Esophagus muscularis mucosa (tissue), 4 donors: ENCODE measurements around the gene TMEM129.

Experiments used
- EP300 ChIP-seq: sonication (generic); formaldehyde crosslinking; IDR thresholded peaks from one replicate; pipeline ENCODE4 v1.6.1; 2017; ENCODE audit warnings: antibody characterized with exemption
- POLR2AphosphoS5 ChIP-seq, 2 donors: sonication (generic); formaldehyde crosslinking; IDR thresholded peaks; one replicate each; pipeline ENCODE4 v1.6.1; 2017; ENCODE audit warnings: antibody characterized with exemption in 2 of 2
- TF ChIP-seq, protein P1 (sequence below), 3 experiments: fragments of 200-600 bp in 2 of 3; fragments of 450-650 bp in 1 of 3; sonication (generic) in 2 of 3; IDR thresholded peaks; one replicate each; pipeline ENCODE4 v1.5.1; 2017 to 2019; ENCODE audit warnings: antibody characterized with exemption in 3 of 3, mild to moderate bottlenecking in 2 of 3, moderate library complexity in 1 of 3

DNA sequence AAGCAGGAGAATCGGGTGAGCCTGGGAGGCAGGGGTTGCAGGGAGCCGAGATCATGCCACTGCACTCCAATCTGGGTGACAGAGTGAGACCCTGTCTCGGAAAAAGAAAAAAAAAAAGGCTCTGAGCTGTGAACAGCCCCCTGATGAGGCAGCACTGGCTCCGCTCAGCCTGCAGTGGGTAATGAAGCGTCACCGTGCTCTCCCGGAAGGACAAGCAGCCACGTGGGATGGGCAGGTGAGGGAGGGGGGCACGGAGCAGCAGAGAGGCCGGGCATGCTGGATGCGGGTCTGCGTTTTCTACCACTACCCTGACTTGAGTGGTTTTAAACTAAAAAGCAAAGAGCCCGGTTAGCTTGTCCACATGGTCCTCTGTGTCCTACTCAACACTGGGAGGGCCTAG, 15.7 kb upstream of the TMEM129 start:
- TF ChIP-seq, protein P1, sequence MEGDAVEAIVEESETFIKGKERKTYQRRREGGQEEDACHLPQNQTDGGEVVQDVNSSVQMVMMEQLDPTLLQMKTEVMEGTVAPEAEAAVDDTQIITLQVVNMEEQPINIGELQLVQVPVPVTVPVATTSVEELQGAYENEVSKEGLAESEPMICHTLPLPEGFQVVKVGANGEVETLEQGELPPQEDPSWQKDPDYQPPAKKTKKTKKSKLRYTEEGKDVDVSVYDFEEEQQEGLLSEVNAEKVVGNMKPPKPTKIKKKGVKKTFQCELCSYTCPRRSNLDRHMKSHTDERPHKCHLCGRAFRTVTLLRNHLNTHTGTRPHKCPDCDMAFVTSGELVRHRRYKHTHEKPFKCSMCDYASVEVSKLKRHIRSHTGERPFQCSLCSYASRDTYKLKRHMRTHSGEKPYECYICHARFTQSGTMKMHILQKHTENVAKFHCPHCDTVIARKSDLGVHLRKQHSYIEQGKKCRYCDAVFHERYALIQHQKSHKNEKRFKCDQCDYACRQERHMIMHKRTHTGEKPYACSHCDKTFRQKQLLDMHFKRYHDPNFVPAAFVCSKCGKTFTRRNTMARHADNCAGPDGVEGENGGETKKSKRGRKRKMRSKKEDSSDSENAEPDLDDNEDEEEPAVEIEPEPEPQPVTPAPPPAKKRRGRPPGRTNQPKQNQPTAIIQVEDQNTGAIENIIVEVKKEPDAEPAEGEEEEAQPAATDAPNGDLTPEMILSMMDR (IDR thresholded peaks at IDR 0.05) = no peak
- no peak for TF ChIP-seq EP300
- TF ChIP-seq POLR2AphosphoS5 (IDR thresholded peaks at IDR 0.05) = no peak
